PC-9 (cell line): ENCODE measurements around the gene INVS. TPM values are rescaled to one million over a fixed set of nuclear protein-coding genes. Genes with fewer than 3 reads are reported as not detected.

Experiments
- BruUV-seq: library from RNA; stranded (reverse); fragments of 400-500 nt; replicated peaks from 2 replicates; lab custom pipeline; 2021; lab: Mats Ljungman, UMichigan
- CTCF ChIA-PET: fragments of 300-600 bp; sonication (Branson Sonifier 250); formaldehyde crosslinking; loops from one replicate; lab custom pipeline; 2022; ENCODE audit warnings: antibody characterized with exemption; lab: Charles Lee
- POLR2A ChIA-PET: fragments of 300-600 bp; sonication (Branson Sonifier 250); formaldehyde crosslinking; loops from one replicate; lab custom pipeline; 2022; ENCODE audit warnings: antibody characterized with exemption; ENCODE audit not compliant: unreplicated experiment; lab: Charles Lee
- DNase-seq, 2 experiments: peaks; one replicate each; pipeline versions ENCODE4 v3.0.0 to v3.0.0-alpha.2; 2015 to 2022; ENCODE audit warnings: mixed read lengths in 1 of 2
- H2AFZ ChIP-seq: fragments of 200-600 bp; sonication (generic); 2 replicates; pipeline ENCODE4 v1.8.1; 2017; ENCODE audit warnings: antibody characterized with exemption
- H3F3A ChIP-seq: fragments of 200-600 bp; sonication (generic); 2 replicates; pipeline ENCODE4 v1.8.1; 2017; ENCODE audit warnings: antibody characterized with exemption, mild to moderate bottlenecking, low read depth; ENCODE audit not compliant: insufficient read depth
- H3K27ac ChIP-seq: fragments of 200-600 bp; sonication (generic); 2 replicates; pipeline ENCODE4 v1.6.1; 2016; ENCODE audit warnings: mixed run types
- H3K27me3 ChIP-seq: fragments of 200-600 bp; sonication (generic); 2 replicates; pipeline ENCODE4 v1.6.1; 2016; ENCODE audit warnings: low read depth, mixed run types; ENCODE audit not compliant: insufficient read depth
- H3K36me3 ChIP-seq: fragments of 200-600 bp; sonication (generic); 2 replicates; pipeline ENCODE4 v1.6.1; 2016; ENCODE audit warnings: low read depth, mixed run types
- H3K4me1 ChIP-seq: fragments of 200-600 bp; sonication (generic); replicated peaks from 2 replicates; pipeline ENCODE4 v1.6.1; 2016; ENCODE audit warnings: mixed run types; ENCODE audit not compliant: insufficient read depth
- H3K4me2 ChIP-seq: fragments of 200-600 bp; sonication (generic); 2 replicates; pipeline ENCODE4 v1.6.1; 2017; ENCODE audit warnings: mixed run types
- H3K4me3 ChIP-seq: fragments of 200-600 bp; sonication (generic); 2 replicates; pipeline ENCODE4 v1.6.1; 2016; ENCODE audit warnings: mixed run types
- H3K79me2 ChIP-seq: fragments of 200-600 bp; sonication (generic); 2 replicates; pipeline ENCODE4 v1.6.1; 2017; ENCODE audit warnings: low read depth, mixed run types
- H3K9me2 ChIP-seq: fragments of 200-600 bp; sonication (generic); 2 replicates; pipeline ENCODE4 v1.8.1; 2017; ENCODE audit warnings: mild to moderate bottlenecking; ENCODE audit not compliant: insufficient read depth
- H3K9me3 ChIP-seq: fragments of 200-600 bp; sonication (generic); 2 replicates; pipeline ENCODE4 v1.8.1; 2016; ENCODE audit warnings: low read depth; ENCODE audit not compliant: insufficient read depth
- H4K20me1 ChIP-seq: fragments of 200-600 bp; sonication (generic); 2 replicates; pipeline ENCODE4 v1.8.1; 2017; ENCODE audit not compliant: insufficient read depth
- CTCF ChIP-seq: fragments of 200-600 bp; sonication (generic); conservative IDR thresholded peaks from 2 replicates; pipeline ENCODE4 v1.6.1; 2017; ENCODE audit warnings: mixed run types, antibody characterized with exemption, mild to moderate bottlenecking, moderate library complexity
- EZH2 ChIP-seq: fragments of 200-600 bp; sonication (generic); IDR thresholded peaks from 2 replicates; pipeline ENCODE4 v1.8.0; 2017; ENCODE audit warnings: antibody characterized with exemption, low read depth
- intact Hi-C: fragments of 100-400 bp; cut with micrococcal nuclease; formaldehyde crosslinking; loops from one replicate; pipeline ENCODE4 v1.10.0; 2022; ENCODE audit not compliant: unreplicated experiment
- total RNA-seq: library from RNA; stranded (reverse); gene quantifications from 2 replicates; pipeline ENCODE4 v1.2.3, GENCODE V29; 2021

Gene INVS
- total RNA-seq, 1 experiment from 2014 or later: 24.0 TPM

DNA sequence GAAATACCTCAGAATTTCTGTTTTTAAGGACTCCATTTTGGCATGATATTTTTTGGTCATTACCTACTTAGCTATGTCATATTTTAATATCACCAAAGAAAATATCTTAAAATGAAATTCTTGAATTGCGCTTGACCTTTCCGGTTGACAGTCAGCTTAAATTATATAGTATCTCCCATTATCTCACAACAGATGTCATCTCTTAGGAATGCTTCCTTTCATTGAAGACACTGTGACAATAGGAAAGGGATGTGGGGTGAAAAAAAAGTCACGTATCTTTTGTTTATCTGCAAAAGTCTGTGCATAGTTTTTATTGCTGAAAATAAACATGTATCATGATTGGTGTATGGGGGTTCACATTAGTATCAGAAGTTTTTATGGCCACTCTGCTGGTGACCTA is 105.8 kb downstream of the INVS start:
- ChIA-PET CTCF (no interaction called here), POLR2A (interaction anchor here (0.6 kb wide), 1 partner anchor 168 kb away, joined by 3 read pairs; no protein-coding TSS in a partner anchor)
- Histone ChIP-seq H3K9me2 (no peaks in the 10 kb centered on the region), H3K36me3 (peaks cover 5% of the 10 kb centered on the region; the same call in 1 of the 2 replicates), H2AFZ (no peak overlapping the region), H3K27ac (no peak overlapping the region), H3K27me3 (no peaks in the 10 kb centered on the region), H3K4me1 (no peaks in the 10 kb centered on the region), H3K4me2 (no peak overlapping the region), H3K4me3 (no peak overlapping the region), H4K20me1 (no peaks in the 10 kb centered on the region), H3F3A (no peaks in the 10 kb centered on the region), H3K9me3 (no peaks in the 10 kb centered on the region; the same call in 1 of the 2 replicates), H3K79me2 (no peaks in the 10 kb centered on the region)
- DNase-seq: no peak
- BruUV-seq: no TSS peak
- TF ChIP-seq EZH2 (no peak), CTCF (no peak)
- intact Hi-C loops: no loop called here

DNA sequence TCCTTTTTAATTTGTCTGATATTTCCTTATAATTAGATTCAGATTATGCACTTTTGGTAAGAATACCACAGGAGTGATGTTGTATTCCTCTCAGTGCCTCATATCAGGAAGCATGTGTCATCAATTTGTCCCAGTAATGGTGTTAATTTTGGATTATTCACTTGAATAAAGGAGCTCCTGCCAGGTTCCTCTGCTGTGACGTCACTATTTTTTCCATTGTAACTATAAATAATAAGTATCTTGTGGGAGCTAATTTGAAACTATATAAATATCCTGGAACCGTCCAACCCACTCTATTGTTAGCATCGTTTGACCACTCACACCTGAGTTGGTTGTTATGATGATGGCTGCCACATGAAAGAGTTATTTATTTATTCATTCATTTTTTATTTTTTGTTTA is 107.9 kb downstream of the INVS start:
- ChIA-PET CTCF (no interaction called here), POLR2A (no interaction called here)
- Histone ChIP-seq H3K27ac (no peak overlapping the region), H3K79me2 (no peaks in the 10 kb centered on the region), H3K27me3 (no peaks in the 10 kb centered on the region), H3K9me2 (no peaks in the 10 kb centered on the region), H3F3A (no peaks in the 10 kb centered on the region), H4K20me1 (no peaks in the 10 kb centered on the region), H2AFZ (no peak overlapping the region), H3K4me3 (no peak overlapping the region), H3K9me3 (no peaks in the 10 kb centered on the region; the same call in 1 of the 2 replicates), H3K36me3 (peaks cover 5% of the 10 kb centered on the region; the same call in 1 of the 2 replicates), H3K4me1 (no peaks in the 10 kb centered on the region), H3K4me2 (no peak overlapping the region)
- TF ChIP-seq EZH2: no peak
- TF ChIP-seq CTCF: no peak
- intact Hi-C loops: no loop called here
- no peak for DNase-seq
- no TSS peak for BruUV-seq

GRCh38 chr9:100208673-100209072 is 109.6 kb downstream of the INVS start:
- POLR2A ChIA-PET: no interaction called here
- H3K27me3 ChIP-seq: no peaks in the 10 kb centered on the region
- H3K4me1 ChIP-seq: no peaks in the 10 kb centered on the region
- no peak overlapping the region for H3K4me2 ChIP-seq
- H3K79me2 ChIP-seq: no peaks in the 10 kb centered on the region
- H3K9me3 ChIP-seq: no peaks in the 10 kb centered on the region; the same call in 1 of the 2 replicates
- no peaks in the 10 kb centered on the region for H3K9me2 ChIP-seq
- DNase-seq: no peak
- no peaks in the 10 kb centered on the region for H3F3A ChIP-seq
- peaks cover 5% of the 10 kb centered on the region; the same call in 1 of the 2 replicates for H3K36me3 ChIP-seq
- H4K20me1 ChIP-seq: no peaks in the 10 kb centered on the region
- TF ChIP-seq CTCF: no peak
- TF ChIP-seq EZH2: no peak
- intact Hi-C loops: no loop called here
- H2AFZ ChIP-seq: no peak overlapping the region
- H3K4me3 ChIP-seq: no peak overlapping the region
- CTCF ChIA-PET: no interaction called here
- no TSS peak for BruUV-seq
- no peak overlapping the region for H3K27ac ChIP-seq
